HCT116 (cell line): Measurements from ENCODE around the gene WNT5B. TPM values are rescaled to one million over a fixed set of nuclear protein-coding genes. Genes with fewer than 3 reads are reported as not detected.

Source experiments
- ATAC-seq: fragments of 200-7000 bp; cut with Tn5 transposase; 2 replicates; pipeline ENCODE4 v1.9.1; 2020; ENCODE audit warnings: mild to moderate bottlenecking, moderate library complexity
- BruUV-seq: library from RNA; stranded (reverse); fragments of 400-500 nt; replicated peaks from 2 replicates; lab custom pipeline; 2021; lab: Mats Ljungman, UMichigan
- CTCF ChIA-PET: fragments of 300-600 bp; sonication (Branson Sonifier 250); formaldehyde crosslinking; loops from one replicate; lab custom pipeline; 2021; ENCODE audit warnings: antibody characterized with exemption; lab: Charles Lee
- POLR2A ChIA-PET: fragments of 300-600, 350-600 bp; sonication (Branson Sonifier 250); formaldehyde crosslinking; loops from one replicate; lab custom pipeline; 2021; ENCODE audit warnings: antibody characterized with exemption; lab: Charles Lee
- RAD21 ChIA-PET, 2 experiments: fragments of 300-600 bp; sonication (Branson Sonifier 250); formaldehyde crosslinking; loops; one replicate each; lab custom pipeline; 2023; ENCODE audit warnings: low total read pairs in 2 of 2; ENCODE audit not compliant: uncharacterized antibody in 2 of 2, unreplicated experiment in 2 of 2, low non-redundant PET in 1 of 2; lab: Charles Lee
- DNase-seq: peaks from one replicate; pipeline ENCODE4 v3.0.0-alpha.2; 2010; ENCODE audit warnings: low read depth, low spot score
- H2AFZ ChIP-seq: fragments of 200-600 bp; shearing (Covaris generic), sonication (generic); 2 replicates; pipeline ENCODE4 v1.6.1; 2017; ENCODE audit warnings: low read depth, mixed run types, mixed read lengths, antibody characterized with exemption, low read length; ENCODE audit not compliant: poor library complexity, severe bottlenecking
- H3K27ac ChIP-seq: 2 replicates; pipeline ENCODE4 v1.5.1; 2012; ENCODE audit warnings: low read depth, low read length
- H3K27me3 ChIP-seq: fragments of 200-600 bp; sonication (generic); 2 replicates; pipeline ENCODE4 v1.6.1; 2016; ENCODE audit warnings: mixed run types, low read length, mixed read lengths; ENCODE audit not compliant: insufficient read depth
- H3K36me3 ChIP-seq, 2 experiments: fragments of 200-500 bp in 1 of 2; fragments of 200-600 bp in 1 of 2; sonication (Bioruptor generic) in 1 of 2; sonication (generic) in 1 of 2; 2 replicates each; pipeline versions ENCODE4 v1.5.1 to v1.6.1; 2014 to 2016; ENCODE audit warnings: low read length in 2 of 2, inconsistent platforms in 1 of 2, mixed read lengths in 1 of 2, mixed run types in 1 of 2; ENCODE audit not compliant: insufficient read depth in 2 of 2, control insufficient read depth in 1 of 2
- H3K4me1 ChIP-seq, 2 experiments: fragments of 200-600 bp in 1 of 2; sonication (generic) in 1 of 2; 2 replicates each; pipeline versions ENCODE4 v1.5.1 to v1.6.1; 2012 to 2017; ENCODE audit warnings: low read length in 2 of 2, inconsistent platforms in 1 of 2, mild to moderate bottlenecking in 1 of 2, mixed read lengths in 1 of 2, mixed run types in 1 of 2, moderate library complexity in 1 of 2; ENCODE audit not compliant: insufficient read depth in 2 of 2, control insufficient read depth in 1 of 2
- H3K4me2 ChIP-seq: fragments of 200-600 bp; sonication (generic); 2 replicates; pipeline ENCODE4 v1.6.1; 2017; ENCODE audit warnings: mixed run types, low read length, mixed read lengths
- H3K4me3 ChIP-seq, 2 experiments: fragments of 200-600 bp in 1 of 2; sonication (generic) in 1 of 2; replicated peaks in 1 of 2; 2 replicates each; pipeline ENCODE4 v1.5.1; 2011 to 2016; ENCODE audit warnings: low read length in 2 of 2, control low read depth in 1 of 2, low read depth in 1 of 2, mild to moderate bottlenecking in 1 of 2, mixed read lengths in 1 of 2, mixed run types in 1 of 2
- H3K79me2 ChIP-seq: fragments of 200-600 bp; sonication (generic); 2 replicates; pipeline ENCODE4 v1.6.1; 2017; ENCODE audit warnings: mild to moderate bottlenecking, mixed run types, low read length, moderate library complexity, mixed read lengths; ENCODE audit not compliant: insufficient read depth
- H3K9ac ChIP-seq: fragments of 200-600 bp; sonication (generic); 2 replicates; pipeline ENCODE4 v1.6.1; 2016; ENCODE audit warnings: low read length, mixed read lengths
- H3K9me2 ChIP-seq: fragments of 200-600 bp; sonication (generic), shearing (Covaris generic); 2 replicates; pipeline ENCODE4 v1.6.1; 2017; ENCODE audit warnings: mixed run types, mild to moderate bottlenecking, moderate library complexity; ENCODE audit not compliant: insufficient read depth
- H3K9me3 ChIP-seq, 2 experiments: fragments of 200-500 bp in 1 of 2; fragments of 200-600 bp in 1 of 2; sonication (Bioruptor generic) in 1 of 2; sonication (generic) in 1 of 2; 2 replicates each; pipeline ENCODE4 v1.6.1; 2014 to 2017; ENCODE audit warnings: low read length in 2 of 2, mixed read lengths in 2 of 2, inconsistent platforms in 1 of 2, low read depth in 1 of 2, mild to moderate bottlenecking in 1 of 2, mixed run types in 1 of 2, moderate library complexity in 1 of 2; ENCODE audit not compliant: control insufficient read depth in 1 of 2, insufficient read depth in 1 of 2
- H4K20me1 ChIP-seq: fragments of 200-600 bp; sonication (generic), shearing (Covaris generic); 2 replicates; pipeline ENCODE4 v1.6.1; 2017; ENCODE audit warnings: mixed run types, mild to moderate bottlenecking, moderate library complexity; ENCODE audit not compliant: insufficient read depth
- CBX3 ChIP-seq: IDR thresholded peaks from 2 replicates; pipeline ENCODE4 v1.6.1; 2012; ENCODE audit warnings: low read depth
- CEBPB ChIP-seq: IDR thresholded peaks from 2 replicates; pipeline ENCODE4 v1.6.1; 2012; ENCODE audit warnings: low read depth
- EZH2 ChIP-seq: fragments of 200-600 bp; sonication (generic); IDR thresholded peaks from 2 replicates; pipeline ENCODE4 v1.6.1; 2017; ENCODE audit warnings: antibody characterized with exemption, mixed run types
- FOSL1 ChIP-seq: IDR thresholded peaks from 2 replicates; pipeline ENCODE4 v1.6.1; 2012; ENCODE audit warnings: low read depth
- POLR2AphosphoS5 ChIP-seq: IDR thresholded peaks from 2 replicates; pipeline ENCODE4 v1.6.1; 2011; ENCODE audit warnings: mild to moderate bottlenecking, low read depth, low read length, moderate library complexity
- SP1 ChIP-seq: IDR thresholded peaks from 2 replicates; pipeline ENCODE4 v1.6.1; 2012; ENCODE audit warnings: low read depth
- SRF ChIP-seq: IDR thresholded peaks from 2 replicates; pipeline ENCODE4 v1.6.1; 2012; ENCODE audit warnings: low read depth
- intact Hi-C: fragments of 100-400 bp; cut with micrococcal nuclease; formaldehyde crosslinking; loops from 2 replicates; pipeline ENCODE4 v1.10.0; 2022
- total RNA-seq: library from RNA; stranded (reverse); gene quantifications from one replicate; pipeline ENCODE4 v1.2.1, GENCODE V29; 2021; ENCODE audit not compliant: unreplicated experiment
- TF ChIP-seq, protein P1 (sequence below), 3 experiments: fragments of 200-600 bp in 1 of 3; sonication (generic) in 1 of 3; IDR thresholded peaks in 2 of 3; conservative IDR thresholded peaks in 1 of 3; 2 replicates each; pipeline ENCODE4 v1.5.1; 2012 to 2017; ENCODE audit warnings: low read depth in 2 of 3, low read length in 2 of 3, antibody characterized with exemption in 1 of 3, borderline replicate concordance in 1 of 3, control low read depth in 1 of 3, mild to moderate bottlenecking in 1 of 3, mixed read lengths in 1 of 3, mixed run types in 1 of 3, moderate library complexity in 1 of 3; ENCODE audit not compliant: insufficient read depth in 1 of 3
- TF ChIP-seq, protein P2 (sequence below): IDR thresholded peaks from 2 replicates; pipeline ENCODE4 v1.6.1; 2011; ENCODE audit warnings: mild to moderate bottlenecking, low read length, moderate library complexity; ENCODE audit not compliant: insufficient replicate concordance; ENCODE audit errors: extremely low read depth
- TF ChIP-seq, protein P3 (sequence below): IDR thresholded peaks from 2 replicates; pipeline ENCODE4 v1.6.1; 2012
- TF ChIP-seq, protein P4 (sequence below): IDR thresholded peaks from 2 replicates; pipeline ENCODE4 v1.6.1; 2012; ENCODE audit warnings: low read depth

Gene WNT5B
- total RNA-seq, 1 experiment from 2014 or later = 0.52 TPM

DNA sequence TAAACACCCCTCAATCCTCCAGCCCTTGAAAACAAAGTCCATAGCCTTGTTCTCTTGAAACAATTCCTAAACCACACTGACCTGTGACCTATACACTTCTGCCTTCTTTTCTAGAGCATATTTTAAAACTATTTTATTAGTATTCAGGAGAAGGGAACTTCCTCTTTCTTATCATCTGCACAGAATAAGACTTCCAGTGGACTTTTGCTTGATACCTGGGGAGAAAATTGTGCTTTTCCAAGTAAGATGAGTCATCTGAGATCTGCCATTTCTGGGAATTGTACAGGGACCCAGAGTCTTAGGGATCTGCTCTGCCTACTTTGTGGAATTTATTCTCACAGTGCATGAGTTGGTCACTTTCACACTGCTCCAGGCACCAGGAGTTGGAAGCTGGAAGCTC lies 10.5 kb upstream of the WNT5B start:
- CTCF ChIA-PET = no interaction called here
- ATAC-seq (no peak), DNase-seq (no peak)
- no peaks in the 10 kb centered on the region for H3K9me2 ChIP-seq
- H3K9me3 ChIP-seq = no peaks in the 10 kb centered on the region
- BruUV-seq = no TSS peak
- no peaks in the 10 kb centered on the region for H3K79me2 ChIP-seq
- no peaks in the 10 kb centered on the region for H3K36me3 ChIP-seq
- intact Hi-C loops = no loop called here
- RAD21 ChIA-PET = no interaction called here
- POLR2A ChIA-PET = no interaction called here
- no peak overlapping the region for H3K4me2 ChIP-seq
- TF ChIP-seq, protein P1, sequence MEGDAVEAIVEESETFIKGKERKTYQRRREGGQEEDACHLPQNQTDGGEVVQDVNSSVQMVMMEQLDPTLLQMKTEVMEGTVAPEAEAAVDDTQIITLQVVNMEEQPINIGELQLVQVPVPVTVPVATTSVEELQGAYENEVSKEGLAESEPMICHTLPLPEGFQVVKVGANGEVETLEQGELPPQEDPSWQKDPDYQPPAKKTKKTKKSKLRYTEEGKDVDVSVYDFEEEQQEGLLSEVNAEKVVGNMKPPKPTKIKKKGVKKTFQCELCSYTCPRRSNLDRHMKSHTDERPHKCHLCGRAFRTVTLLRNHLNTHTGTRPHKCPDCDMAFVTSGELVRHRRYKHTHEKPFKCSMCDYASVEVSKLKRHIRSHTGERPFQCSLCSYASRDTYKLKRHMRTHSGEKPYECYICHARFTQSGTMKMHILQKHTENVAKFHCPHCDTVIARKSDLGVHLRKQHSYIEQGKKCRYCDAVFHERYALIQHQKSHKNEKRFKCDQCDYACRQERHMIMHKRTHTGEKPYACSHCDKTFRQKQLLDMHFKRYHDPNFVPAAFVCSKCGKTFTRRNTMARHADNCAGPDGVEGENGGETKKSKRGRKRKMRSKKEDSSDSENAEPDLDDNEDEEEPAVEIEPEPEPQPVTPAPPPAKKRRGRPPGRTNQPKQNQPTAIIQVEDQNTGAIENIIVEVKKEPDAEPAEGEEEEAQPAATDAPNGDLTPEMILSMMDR (IDR thresholded peaks at IDR 0.05 in 2 of 3, conservative IDR thresholded peaks at IDR 0.05 in 1 of 3; ENCODE audit: borderline replicate concordance in 1 of 3, insufficient read depth in 1 of 3, low read depth in 2 of 3, low read length in 2 of 3) = no peak
- TF ChIP-seq, protein P2, sequence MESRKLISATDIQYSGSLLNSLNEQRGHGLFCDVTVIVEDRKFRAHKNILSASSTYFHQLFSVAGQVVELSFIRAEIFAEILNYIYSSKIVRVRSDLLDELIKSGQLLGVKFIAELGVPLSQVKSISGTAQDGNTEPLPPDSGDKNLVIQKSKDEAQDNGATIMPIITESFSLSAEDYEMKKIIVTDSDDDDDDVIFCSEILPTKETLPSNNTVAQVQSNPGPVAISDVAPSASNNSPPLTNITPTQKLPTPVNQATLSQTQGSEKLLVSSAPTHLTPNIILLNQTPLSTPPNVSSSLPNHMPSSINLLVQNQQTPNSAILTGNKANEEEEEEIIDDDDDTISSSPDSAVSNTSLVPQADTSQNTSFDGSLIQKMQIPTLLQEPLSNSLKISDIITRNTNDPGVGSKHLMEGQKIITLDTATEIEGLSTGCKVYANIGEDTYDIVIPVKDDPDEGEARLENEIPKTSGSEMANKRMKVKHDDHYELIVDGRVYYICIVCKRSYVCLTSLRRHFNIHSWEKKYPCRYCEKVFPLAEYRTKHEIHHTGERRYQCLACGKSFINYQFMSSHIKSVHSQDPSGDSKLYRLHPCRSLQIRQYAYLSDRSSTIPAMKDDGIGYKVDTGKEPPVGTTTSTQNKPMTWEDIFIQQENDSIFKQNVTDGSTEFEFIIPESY = no peak
- TF ChIP-seq CEBPB = no peak
- no peak for TF ChIP-seq POLR2AphosphoS5
- TF ChIP-seq FOSL1 = no peak
- TF ChIP-seq SP1 = no peak
- TF ChIP-seq CBX3 = no peak
- no peak for TF ChIP-seq EZH2
- TF ChIP-seq, protein P3, sequence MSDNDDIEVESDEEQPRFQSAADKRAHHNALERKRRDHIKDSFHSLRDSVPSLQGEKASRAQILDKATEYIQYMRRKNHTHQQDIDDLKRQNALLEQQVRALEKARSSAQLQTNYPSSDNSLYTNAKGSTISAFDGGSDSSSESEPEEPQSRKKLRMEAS = no peak
- no peak for TF ChIP-seq SRF
- TF ChIP-seq, protein P4, sequence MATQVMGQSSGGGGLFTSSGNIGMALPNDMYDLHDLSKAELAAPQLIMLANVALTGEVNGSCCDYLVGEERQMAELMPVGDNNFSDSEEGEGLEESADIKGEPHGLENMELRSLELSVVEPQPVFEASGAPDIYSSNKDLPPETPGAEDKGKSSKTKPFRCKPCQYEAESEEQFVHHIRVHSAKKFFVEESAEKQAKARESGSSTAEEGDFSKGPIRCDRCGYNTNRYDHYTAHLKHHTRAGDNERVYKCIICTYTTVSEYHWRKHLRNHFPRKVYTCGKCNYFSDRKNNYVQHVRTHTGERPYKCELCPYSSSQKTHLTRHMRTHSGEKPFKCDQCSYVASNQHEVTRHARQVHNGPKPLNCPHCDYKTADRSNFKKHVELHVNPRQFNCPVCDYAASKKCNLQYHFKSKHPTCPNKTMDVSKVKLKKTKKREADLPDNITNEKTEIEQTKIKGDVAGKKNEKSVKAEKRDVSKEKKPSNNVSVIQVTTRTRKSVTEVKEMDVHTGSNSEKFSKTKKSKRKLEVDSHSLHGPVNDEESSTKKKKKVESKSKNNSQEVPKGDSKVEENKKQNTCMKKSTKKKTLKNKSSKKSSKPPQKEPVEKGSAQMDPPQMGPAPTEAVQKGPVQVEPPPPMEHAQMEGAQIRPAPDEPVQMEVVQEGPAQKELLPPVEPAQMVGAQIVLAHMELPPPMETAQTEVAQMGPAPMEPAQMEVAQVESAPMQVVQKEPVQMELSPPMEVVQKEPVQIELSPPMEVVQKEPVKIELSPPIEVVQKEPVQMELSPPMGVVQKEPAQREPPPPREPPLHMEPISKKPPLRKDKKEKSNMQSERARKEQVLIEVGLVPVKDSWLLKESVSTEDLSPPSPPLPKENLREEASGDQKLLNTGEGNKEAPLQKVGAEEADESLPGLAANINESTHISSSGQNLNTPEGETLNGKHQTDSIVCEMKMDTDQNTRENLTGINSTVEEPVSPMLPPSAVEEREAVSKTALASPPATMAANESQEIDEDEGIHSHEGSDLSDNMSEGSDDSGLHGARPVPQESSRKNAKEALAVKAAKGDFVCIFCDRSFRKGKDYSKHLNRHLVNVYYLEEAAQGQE = no peak
- no peak overlapping the region for H2AFZ ChIP-seq
- no peaks in the 10 kb centered on the region for H4K20me1 ChIP-seq
- H3K4me3 ChIP-seq = no peak overlapping the region
- no peak overlapping the region for H3K27ac ChIP-seq
- H3K9ac ChIP-seq = no peak overlapping the region
- no peaks in the 10 kb centered on the region for H3K27me3 ChIP-seq
- no peaks in the 10 kb centered on the region for H3K4me1 ChIP-seq
